Measurements from ENCODE around the gene TRIM43.
"Not testable (repeated sequence)": the region's sequence is repeated elsewhere in the genome, so short reads cannot be mapped to it uniquely, and the experiment has no call there.

Gene TRIM43

DNA sequence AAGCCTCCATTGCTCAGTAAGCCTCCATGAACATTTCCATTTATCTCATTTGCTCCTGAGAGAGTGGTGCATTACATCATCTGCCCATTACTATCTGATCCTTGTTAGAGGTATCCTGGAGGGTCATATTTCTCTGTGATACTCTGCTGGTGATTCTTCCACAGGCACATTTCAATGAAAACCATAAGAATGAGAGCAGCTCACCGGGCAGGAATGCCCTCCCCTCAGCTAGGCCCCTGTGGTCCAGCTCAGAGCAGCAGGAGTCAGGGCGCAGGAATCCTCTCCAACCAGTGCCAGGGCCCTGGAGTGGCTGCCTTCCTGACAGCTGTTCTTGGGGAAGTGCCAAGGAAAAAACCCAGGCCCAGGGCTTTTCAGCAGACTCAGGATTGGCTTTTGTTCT lies 50.0 kb downstream of the TRIM43 start:
- DNase-seq (ENCODE audit: low spot score) = not testable (repeated sequence)

GRCh38 chr2:95642360-95642759 lies 50.6 kb downstream of the TRIM43 start:
- not testable (repeated sequence) for DNase-seq (ENCODE audit: low spot score)

GRCh38 chr2:95642951-95643350 lies 51.1 kb downstream of the TRIM43 start:
- DNase-seq (ENCODE audit: low spot score) = not testable (repeated sequence)

DNA sequence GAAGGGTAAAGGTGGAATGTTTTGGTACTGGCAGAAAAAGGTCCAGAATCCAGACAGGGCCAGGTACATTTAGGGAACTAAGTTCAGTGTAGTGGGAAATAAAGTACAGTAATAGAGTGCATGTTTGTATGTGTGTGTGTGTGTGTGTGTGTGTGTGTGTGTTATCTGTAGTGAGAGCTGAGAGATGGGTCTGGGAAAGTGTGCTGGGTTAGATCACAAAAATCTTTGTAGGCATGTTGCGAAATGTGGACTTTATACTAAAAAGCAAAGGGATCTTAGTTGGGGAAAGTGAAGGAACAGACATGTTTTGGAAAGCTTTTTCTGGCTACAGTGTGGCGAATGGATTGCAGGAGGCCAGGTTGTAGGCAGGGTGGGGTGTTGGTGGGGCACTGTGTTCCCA lies 53.5 kb downstream of the TRIM43 start:
- not testable (repeated sequence) for DNase-seq (ENCODE audit: low spot score)

DNA sequence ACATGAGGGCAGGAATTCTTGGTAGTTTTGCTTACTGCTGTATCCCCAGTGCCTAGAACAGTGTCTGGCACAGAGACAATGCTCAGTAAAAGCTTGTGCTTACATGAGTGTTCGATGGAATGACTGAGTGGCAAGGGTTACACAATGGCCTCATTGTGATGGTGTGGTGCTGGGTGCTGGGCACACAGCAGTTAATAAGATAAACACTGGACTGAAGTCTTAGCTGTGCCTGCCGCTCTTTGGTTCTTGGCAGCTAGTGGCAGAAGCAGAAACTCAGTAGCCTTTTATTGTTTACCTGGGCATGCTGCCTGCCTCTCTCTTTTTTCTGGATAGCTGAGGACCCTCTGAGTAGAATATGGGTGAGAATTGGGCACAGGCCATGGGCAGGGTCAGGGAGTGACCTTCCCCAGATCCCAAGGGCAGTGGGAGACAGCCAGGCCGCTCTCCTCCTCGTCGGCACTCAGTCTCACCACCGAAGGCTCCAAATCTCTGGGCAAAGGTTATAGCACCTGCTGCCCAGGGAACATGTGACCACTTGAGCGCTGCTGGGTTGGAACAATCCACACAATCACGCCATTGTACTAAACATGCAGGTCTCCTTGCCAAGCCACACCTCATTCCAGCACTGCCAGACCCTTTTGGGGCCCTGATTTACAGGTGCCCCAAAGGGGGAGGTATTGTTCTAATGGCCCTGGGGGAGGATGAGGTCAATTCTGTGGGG lies 54.6 kb downstream of the TRIM43 start:
- DNase-seq (ENCODE audit: low spot score) = not testable (repeated sequence)

DNA sequence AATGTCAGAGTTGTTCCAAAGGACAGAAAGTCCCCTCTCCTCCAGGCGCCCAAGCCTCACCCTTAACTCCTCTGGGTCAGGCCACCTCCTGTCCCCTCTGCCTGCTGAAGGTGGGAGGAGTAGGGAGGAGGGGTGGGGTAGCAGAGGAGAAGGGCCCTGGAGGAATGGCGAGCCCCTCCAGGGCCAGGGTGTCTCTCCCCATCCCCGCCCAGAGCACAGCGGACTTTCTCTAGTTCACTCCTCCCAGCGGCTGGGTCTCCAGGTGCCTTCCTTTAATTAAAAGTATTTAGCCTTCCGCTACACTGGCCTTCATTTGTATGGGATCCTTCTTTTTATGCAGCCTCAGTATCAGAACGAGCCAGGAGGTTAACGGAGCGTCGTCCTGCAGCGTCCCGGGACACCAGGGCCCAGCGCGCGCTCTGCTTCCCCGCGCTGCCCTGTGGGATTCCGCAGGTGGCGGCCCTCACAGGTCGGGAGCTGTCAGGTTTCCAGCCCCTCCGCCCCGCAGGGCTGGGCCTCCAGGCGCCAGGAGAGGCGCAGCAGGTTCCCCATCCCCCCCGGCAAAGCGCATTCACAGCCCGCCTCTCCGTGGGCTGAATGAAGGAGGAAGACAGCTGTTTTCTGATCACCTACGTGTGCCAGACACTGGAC lies 57.2 kb downstream of the TRIM43 start:
- DNase-seq (ENCODE audit: low spot score) = not testable (repeated sequence)

Measured in HuH-7 (cell line).